ENCODE measurements around the gene KNL1.
"Not testable (repeated sequence)": the region's sequence is repeated elsewhere in the genome, so short reads cannot be mapped to it uniquely, and the experiment has no call there.

KNL1 gene, protein sequence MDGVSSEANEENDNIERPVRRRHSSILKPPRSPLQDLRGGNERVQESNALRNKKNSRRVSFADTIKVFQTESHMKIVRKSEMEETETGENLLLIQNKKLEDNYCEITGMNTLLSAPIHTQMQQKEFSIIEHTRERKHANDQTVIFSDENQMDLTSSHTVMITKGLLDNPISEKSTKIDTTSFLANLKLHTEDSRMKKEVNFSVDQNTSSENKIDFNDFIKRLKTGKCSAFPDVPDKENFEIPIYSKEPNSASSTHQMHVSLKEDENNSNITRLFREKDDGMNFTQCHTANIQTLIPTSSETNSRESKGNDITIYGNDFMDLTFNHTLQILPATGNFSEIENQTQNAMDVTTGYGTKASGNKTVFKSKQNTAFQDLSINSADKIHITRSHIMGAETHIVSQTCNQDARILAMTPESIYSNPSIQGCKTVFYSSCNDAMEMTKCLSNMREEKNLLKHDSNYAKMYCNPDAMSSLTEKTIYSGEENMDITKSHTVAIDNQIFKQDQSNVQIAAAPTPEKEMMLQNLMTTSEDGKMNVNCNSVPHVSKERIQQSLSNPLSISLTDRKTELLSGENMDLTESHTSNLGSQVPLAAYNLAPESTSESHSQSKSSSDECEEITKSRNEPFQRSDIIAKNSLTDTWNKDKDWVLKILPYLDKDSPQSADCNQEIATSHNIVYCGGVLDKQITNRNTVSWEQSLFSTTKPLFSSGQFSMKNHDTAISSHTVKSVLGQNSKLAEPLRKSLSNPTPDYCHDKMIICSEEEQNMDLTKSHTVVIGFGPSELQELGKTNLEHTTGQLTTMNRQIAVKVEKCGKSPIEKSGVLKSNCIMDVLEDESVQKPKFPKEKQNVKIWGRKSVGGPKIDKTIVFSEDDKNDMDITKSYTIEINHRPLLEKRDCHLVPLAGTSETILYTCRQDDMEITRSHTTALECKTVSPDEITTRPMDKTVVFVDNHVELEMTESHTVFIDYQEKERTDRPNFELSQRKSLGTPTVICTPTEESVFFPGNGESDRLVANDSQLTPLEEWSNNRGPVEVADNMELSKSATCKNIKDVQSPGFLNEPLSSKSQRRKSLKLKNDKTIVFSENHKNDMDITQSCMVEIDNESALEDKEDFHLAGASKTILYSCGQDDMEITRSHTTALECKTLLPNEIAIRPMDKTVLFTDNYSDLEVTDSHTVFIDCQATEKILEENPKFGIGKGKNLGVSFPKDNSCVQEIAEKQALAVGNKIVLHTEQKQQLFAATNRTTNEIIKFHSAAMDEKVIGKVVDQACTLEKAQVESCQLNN (N-terminal part only)

GRCh38 chr15:40593588-40594428, at the start of gene KNL1:
TSS of gene KNL1 (plus strand) at chr15:40594249. CDS start at chr15:40602932, 8,683 bp downstream.
- peak; percentile 63 for FAIRE-seq

- FAIRE-seq = no peak
Observed at GRCh38 chr15:40545457-40545856, 48.6 kb upstream of the KNL1 start.

DNA sequence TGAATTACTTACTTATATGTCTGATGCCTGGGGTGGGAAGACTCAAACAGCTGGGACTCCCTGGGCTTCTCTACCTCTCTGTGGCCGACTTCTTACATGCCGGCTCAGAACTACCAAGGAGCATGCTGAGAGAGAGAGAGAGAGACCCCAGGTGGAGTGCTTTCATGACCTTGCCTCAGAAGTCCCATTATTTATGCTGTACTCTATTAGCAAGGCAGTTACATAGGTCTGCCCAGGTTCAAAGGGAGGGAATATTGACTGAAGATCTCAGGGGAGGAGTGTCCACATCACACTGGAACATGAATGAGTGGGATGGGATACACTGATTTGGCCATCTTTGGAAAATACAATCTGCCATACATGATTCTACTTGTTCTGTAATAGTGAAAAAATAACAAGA, 45.4 kb upstream of the KNL1 start:
- no peak for FAIRE-seq

DNA sequence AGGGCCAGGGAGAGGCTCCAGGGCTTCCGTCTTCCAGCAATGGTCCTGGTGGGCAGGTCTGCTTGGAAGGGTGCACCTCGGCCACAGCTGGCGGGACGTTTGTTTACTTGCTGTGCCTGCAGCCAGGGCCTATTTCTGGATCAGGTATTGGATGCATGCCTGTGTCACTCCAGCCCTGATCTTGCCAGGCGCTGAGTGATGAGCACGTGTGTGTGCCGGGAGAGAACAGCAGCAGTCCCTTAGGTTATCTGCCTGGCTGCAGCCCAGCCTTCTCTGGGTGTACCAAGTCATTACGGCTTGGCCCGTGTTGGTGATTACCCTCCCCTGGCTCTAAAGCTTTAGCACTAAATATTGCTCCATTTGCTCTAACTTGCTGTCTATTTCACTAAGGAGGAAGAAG, 44.2 kb upstream of the KNL1 start:
- no peak for FAIRE-seq

GRCh38 chr15:40550341-40551037, 43.6 kb upstream of the KNL1 start:
- FAIRE-seq = no peak

DNA sequence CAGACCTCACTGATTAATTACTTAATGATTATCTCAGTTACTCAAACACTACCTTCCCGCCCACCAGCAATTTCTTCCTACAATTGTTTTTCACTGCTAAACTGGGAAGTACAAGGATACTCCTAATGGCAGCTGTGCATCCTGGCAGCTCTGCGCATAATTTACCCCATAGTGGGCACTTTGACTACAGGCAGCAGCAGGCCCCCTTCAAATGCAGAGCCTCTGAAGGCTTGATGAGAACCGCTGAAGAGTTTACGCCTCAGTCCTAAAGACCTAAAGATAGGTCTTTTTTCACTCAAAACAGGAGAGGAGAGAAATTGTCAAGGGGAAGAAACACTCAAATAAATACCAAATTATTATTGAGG, 39.9 kb upstream of the KNL1 start:
- no peak for FAIRE-seq

DNA sequence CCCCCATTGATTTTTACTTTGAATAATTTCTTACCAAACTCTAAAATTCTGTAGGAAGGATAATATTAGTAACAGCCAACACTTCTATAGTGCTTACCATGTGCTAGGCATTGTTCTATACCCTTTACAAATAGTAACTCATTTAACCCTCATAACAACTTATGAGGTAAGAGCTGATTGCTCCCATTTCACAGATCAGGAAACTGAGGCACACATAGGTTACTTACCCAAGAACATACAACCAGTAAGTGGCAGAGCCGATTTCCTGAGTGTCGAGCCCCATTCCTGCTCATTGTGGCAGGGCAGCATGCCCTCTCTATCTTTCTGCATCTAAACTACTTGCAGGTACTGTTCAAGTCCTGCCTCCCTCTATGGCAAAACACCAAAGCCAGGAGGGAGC, 38.2 kb upstream of the KNL1 start:
- FAIRE-seq = no peak

- no peak for FAIRE-seq
Observed at GRCh38 chr15:40558952-40559742, 34.9 kb upstream of the KNL1 start.

- FAIRE-seq = no peak
Observed at GRCh38 chr15:40562691-40563090, 31.4 kb upstream of the KNL1 start.

DNA sequence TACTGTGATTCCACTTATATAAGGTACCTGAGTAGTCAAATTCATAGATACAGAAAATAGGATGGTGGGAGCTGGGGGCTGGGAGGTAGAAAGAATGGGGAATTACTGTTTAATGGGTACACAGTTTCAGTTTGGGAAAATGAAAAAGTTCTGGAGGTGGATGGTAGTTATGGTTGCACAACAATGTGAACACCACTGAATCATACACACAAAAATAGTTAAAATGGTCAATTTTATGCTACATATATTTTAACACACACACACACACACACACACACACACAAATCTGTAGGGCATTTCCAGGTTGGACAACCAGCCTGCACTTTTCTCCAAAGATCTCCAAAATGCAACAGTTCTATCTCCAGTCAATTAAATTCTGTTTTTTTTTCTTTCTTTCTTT, 30.6 kb upstream of the KNL1 start:
- no peak for FAIRE-seq

GRCh38 chr15:40564591-40565332, 29.3 kb upstream of the KNL1 start, which contains the start of gene CCDC32:
TSS of gene CCDC32 (minus strand) at chr15:40565042. CDS start at chr15:40563015, 2,027 bp downstream.
- FAIRE-seq = peak; percentile 94

GRCh38 chr15:40565333-40566238, 28.5 kb upstream of the KNL1 start:
- no peak for FAIRE-seq

DNA sequence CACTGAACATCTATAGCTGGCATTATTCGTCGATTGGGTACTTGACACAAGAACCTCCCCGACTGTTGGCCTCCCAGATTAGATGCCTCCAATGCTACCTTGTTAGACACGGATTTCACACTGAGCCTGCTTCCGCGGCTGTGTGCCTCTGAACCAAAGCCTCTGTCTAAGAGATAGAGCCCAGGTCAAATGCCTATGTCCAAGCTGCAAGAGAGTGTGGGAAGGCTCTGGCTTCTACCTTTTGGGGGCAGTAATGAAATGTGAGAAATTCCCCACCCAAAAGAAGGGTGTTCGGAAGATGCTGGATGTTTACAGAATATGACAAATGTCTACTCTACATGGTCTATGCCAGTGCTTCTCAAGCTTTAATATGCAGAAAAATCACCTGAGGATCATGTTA, 26.9 kb upstream of the KNL1 start:
- FAIRE-seq = no peak

DNA sequence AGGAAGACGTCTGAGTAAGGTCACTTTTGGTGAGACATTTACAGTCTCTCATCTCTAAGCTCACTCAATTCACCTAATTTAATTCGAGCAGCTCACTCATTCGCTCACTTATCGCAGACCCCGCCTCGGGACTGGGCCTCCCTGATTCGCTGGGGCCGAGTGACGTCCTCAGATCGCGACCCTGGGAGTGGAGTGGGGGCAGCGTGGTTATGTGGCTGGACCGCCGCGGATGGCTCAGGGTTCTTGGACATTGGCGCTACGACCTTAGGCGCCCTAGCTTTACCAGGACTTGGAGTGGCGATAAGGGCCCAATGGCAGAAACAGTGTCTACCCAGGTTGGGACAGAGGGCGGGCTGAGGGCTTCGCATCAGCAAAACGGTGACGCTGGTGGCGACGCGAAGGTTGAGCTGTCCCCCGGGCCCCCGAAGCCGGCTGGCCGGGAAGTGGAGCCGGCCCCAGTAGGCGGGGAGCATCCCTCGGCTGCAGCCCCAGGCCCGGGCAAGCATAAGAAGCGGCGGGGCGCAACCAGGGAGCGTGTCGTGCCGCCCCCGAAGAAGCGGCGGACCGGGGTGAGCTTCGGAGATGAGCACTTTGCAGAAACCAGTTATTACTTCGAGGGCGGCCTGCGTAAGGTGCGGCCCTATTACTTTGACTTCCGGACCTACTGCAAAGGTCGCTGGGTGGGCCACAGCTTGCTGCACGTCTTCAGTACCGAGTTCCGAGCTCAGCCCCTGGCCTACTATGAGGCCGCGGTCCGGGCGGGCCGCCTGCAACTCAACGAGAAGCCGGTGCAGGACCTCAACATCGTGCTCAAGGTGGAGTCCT, 24.7 kb upstream of the KNL1 start, which contains the start of gene RPUSD2:
RPUSD2 (plus strand) TSS at position 171 of the 825 bp plus-strand sequence; CDS start at position 210, 39 bp downstream.
- FAIRE-seq = peak; percentile 41

DNA sequence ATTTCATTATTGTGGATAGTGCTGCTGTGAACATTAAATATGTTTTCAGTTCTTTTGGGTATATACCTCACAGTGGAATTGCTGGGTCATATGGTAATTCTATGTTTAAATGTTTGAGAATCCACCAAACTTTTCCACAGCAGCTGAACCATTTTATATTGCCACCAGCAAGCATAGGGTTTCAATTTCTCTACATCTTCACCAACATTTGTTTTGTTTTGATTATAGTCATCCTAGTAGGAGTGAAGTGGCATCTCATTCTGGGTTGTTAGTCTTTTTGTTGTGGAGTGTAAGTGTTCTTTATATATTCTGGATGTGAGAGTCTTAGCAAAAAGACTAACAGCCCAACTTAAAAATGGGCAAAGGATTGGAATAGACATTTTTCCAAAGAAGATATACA, 18.9 kb upstream of the KNL1 start:
- no peak for FAIRE-seq

DNA sequence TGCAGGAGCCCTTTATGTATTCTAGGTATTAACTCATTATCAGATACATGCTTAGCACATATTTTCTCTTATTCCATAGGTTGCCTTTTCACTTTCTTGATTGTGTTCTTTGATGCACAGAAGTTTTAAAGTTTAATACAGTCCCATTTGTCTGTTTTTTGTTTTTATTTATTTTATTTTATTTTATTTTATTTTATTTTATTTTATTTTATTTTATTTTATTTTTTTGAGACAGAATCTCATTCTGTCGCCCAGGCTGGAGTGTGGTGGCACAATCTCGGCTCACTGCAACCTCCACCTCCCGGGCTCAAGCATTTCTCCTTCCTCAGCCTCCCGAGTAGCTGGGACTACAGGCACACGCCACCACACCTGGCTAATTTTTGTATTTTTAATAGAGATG, 17.1 kb upstream of the KNL1 start:
- FAIRE-seq = not testable (repeated sequence)

GRCh38 chr15:40578892-40579291, 15.2 kb upstream of the KNL1 start:
- FAIRE-seq = no peak
